PC-3 (cell line): Measurements from ENCODE around the gene HYOU1. TPM values are rescaled to one million over a fixed set of nuclear protein-coding genes. Genes with fewer than 3 reads are reported as not detected.

Experiments used
- ATAC-seq: fragments of 200-7000 bp; cut with Tn5 transposase; 2 replicates; pipeline ENCODE4 v1.9.1; 2020; ENCODE audit warnings: mild to moderate bottlenecking, moderate library complexity
- BruUV-seq: library from RNA; stranded (reverse); fragments of 400-500 nt; replicated peaks from 2 replicates; lab custom pipeline; 2021; lab: Mats Ljungman, UMichigan
- CTCF ChIA-PET: fragments of 300-600 bp; sonication (Branson Sonifier 250); formaldehyde crosslinking; loops from one replicate; lab custom pipeline; 2022; ENCODE audit warnings: antibody characterized with exemption; lab: Charles Lee
- POLR2A ChIA-PET: fragments of 300-600 bp; sonication (Branson Sonifier 250); formaldehyde crosslinking; loops from one replicate; lab custom pipeline; 2022; ENCODE audit warnings: antibody characterized with exemption; ENCODE audit not compliant: unreplicated experiment; lab: Charles Lee
- DNase-seq: peaks from one replicate; pipeline ENCODE4 v3.0.0-alpha.2; 2015
- H2AFZ ChIP-seq: fragments of 300-600 bp; sonication (generic); 2 replicates; pipeline ENCODE4 v1.6.0; 2016; ENCODE audit warnings: antibody characterized with exemption, low read length
- H3F3A ChIP-seq: fragments of 300-600 bp; sonication (generic); one replicate; pipeline ENCODE4 v1.6.0; 2017; ENCODE audit warnings: antibody characterized with exemption, low read length, control low read depth, mild to moderate bottlenecking; ENCODE audit not compliant: unreplicated experiment
- H3K27ac ChIP-seq: fragments of 300-600 bp; sonication (generic); 2 replicates; pipeline ENCODE4 v1.5.1; 2016; ENCODE audit warnings: mild to moderate bottlenecking, low read length
- H3K27me3 ChIP-seq: fragments of 300-600 bp; sonication (generic); 2 replicates; pipeline ENCODE4 v1.6.1; 2016; ENCODE audit warnings: low read length, mixed read lengths
- H3K36me3 ChIP-seq: fragments of 300-600 bp; sonication (generic); 2 replicates; pipeline ENCODE4 v1.6.1; 2016; ENCODE audit warnings: low read depth, mixed run types, low read length, mixed read lengths
- H3K4me1 ChIP-seq: fragments of 300-600 bp; sonication (generic); 2 replicates; pipeline ENCODE4 v1.5.1; 2016; ENCODE audit warnings: low read length; ENCODE audit not compliant: insufficient read depth
- H3K4me2 ChIP-seq: fragments of 300-600 bp; sonication (generic); 2 replicates; pipeline ENCODE4 v1.6.0; 2016; ENCODE audit warnings: low read length
- H3K4me3 ChIP-seq: fragments of 300-600 bp; sonication (generic); 2 replicates; pipeline ENCODE4 v1.5.1; 2016; ENCODE audit warnings: mild to moderate bottlenecking, low read length, mixed read lengths
- H3K79me2 ChIP-seq: fragments of 300-600 bp; sonication (generic); 2 replicates; pipeline ENCODE4 v1.6.1; 2017; ENCODE audit warnings: low read length, mixed read lengths
- H3K9ac ChIP-seq: fragments of 300-600 bp; sonication (generic); 2 replicates; pipeline ENCODE4 v1.6.0; 2016; ENCODE audit warnings: mild to moderate bottlenecking, low read length
- H3K9me2 ChIP-seq: fragments of 300-600 bp; sonication (generic); replicated peaks from 2 replicates; pipeline ENCODE4 v1.6.1; 2016; ENCODE audit warnings: mixed run types, low read length, mixed read lengths
- H3K9me3 ChIP-seq: fragments of 300-600 bp; sonication (generic); 2 replicates; pipeline ENCODE4 v1.6.1; 2016; ENCODE audit warnings: low read length, mixed read lengths
- H4K20me1 ChIP-seq: fragments of 300-600 bp; sonication (generic); 2 replicates; pipeline ENCODE4 v1.6.1; 2016; ENCODE audit warnings: low read length, mixed read lengths
- CTCF ChIP-seq: fragments of 300-600 bp; sonication (generic); conservative IDR thresholded peaks from 2 replicates; pipeline ENCODE4 v1.5.1; 2017; ENCODE audit warnings: antibody characterized with exemption, low read depth, mild to moderate bottlenecking, low read length
- EZH2 ChIP-seq: fragments of 300-600 bp; sonication (generic); IDR thresholded peaks from one replicate; pipeline ENCODE4 v1.6.1; 2017; ENCODE audit warnings: antibody characterized with exemption, mild to moderate bottlenecking, low read length; ENCODE audit not compliant: unreplicated experiment
- EZH2phosphoT487 ChIP-seq: fragments of 300-600 bp; sonication (generic); IDR thresholded peaks from 2 replicates; pipeline ENCODE4 v1.6.1; 2018; ENCODE audit warnings: mild to moderate bottlenecking, antibody characterized with exemption, low read length, borderline replicate concordance
- intact Hi-C: fragments of 100-400 bp; cut with micrococcal nuclease; formaldehyde crosslinking; loops from 2 replicates; pipeline ENCODE4 v1.9.0; 2023
- total RNA-seq: library from RNA; depleted of rRNA; stranded (reverse); fragments of >200 nt; gene quantifications from 2 replicates; pipeline ENCODE4 v1.2.3, GENCODE V29; 2014

HYOU1 gene
- total RNA-seq, 1 experiment from 2014 or later = 168 TPM

GRCh38 chr11:119028346-119029068 lies 28.5 kb downstream of the HYOU1 start:
- Histone ChIP-seq H3K4me2 (peak overlapping the region; percentile 99), H3K4me1 (peaks cover 16% of the 10 kb centered on the region), H4K20me1 (no peaks in the 10 kb centered on the region), H3K36me3 (peaks cover 20% of the 10 kb centered on the region), H3K4me3 (peak overlapping the region; percentile 96; the same call in 1 of the 2 replicates), H3F3A (peaks cover 5% of the 10 kb centered on the region), H3K27me3 (no peaks in the 10 kb centered on the region), H2AFZ (no peak overlapping the region), H3K9ac (no peak overlapping the region), H3K79me2 (peaks cover 32% of the 10 kb centered on the region), H3K9me2 (no peaks in the 10 kb centered on the region), H3K27ac (no peak overlapping the region), H3K9me3 (no peaks in the 10 kb centered on the region)
- CTCF ChIA-PET = no interaction called here
- no TSS peak for BruUV-seq
- TF ChIP-seq EZH2phosphoT487 (no peak), CTCF (no peak), EZH2 (no peak)
- POLR2A ChIA-PET = no interaction called here
- intact Hi-C loops = no loop called here
- ATAC-seq = no peak
- DNase-seq = no peak

GRCh38 chr11:119027561-119028345 lies 29.3 kb downstream of the HYOU1 start:
- H3K27me3 ChIP-seq = no peaks in the 10 kb centered on the region
- no peaks in the 10 kb centered on the region for H3K9me3 ChIP-seq
- no TSS peak for BruUV-seq
- H3K79me2 ChIP-seq = peaks cover 36% of the 10 kb centered on the region
- peaks cover 16% of the 10 kb centered on the region for H3K4me1 ChIP-seq
- no peak overlapping the region for H3K27ac ChIP-seq
- no peak overlapping the region for H3K4me2 ChIP-seq
- intact Hi-C loops = no loop called here
- H2AFZ ChIP-seq = no peak overlapping the region
- CTCF ChIA-PET = no interaction called here
- DNase-seq (no peak), ATAC-seq (no peak)
- TF ChIP-seq CTCF (no peak), EZH2 (no peak), EZH2phosphoT487 (no peak)
- POLR2A ChIA-PET = no interaction called here
- H3K9ac ChIP-seq = no peak overlapping the region
- peaks cover 24% of the 10 kb centered on the region for H3K36me3 ChIP-seq
- no peak overlapping the region for H3K4me3 ChIP-seq
- H3F3A ChIP-seq = peaks cover 5% of the 10 kb centered on the region
- H4K20me1 ChIP-seq = no peaks in the 10 kb centered on the region
- H3K9me2 ChIP-seq = no peaks in the 10 kb centered on the region
